HuH-7 (cell line): Measurements from ENCODE around the gene SSUH2.

Experiments used
- DNase-seq: peaks from one replicate; pipeline ENCODE4 v3.0.0; 2011; ENCODE audit warnings: low spot score

SSUH2 gene

DNA sequence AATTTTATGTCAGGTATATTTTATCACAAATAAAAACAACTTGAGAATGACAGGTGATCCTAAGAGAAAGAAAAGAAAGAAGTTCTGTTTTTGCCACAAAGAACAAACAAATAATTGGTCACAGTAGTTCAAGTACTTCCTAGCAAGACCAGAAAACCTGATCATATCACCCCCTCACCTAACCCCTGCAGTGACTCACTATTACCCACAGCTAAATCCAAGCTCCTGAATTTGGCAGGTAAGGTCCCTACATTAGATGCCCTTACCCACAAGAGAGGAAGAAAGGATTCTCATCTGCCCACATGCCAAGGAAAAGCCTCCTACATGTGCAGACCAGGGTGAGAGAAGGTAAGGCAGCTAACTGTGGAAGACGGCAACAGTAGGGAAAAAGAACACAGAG lies 4.4 kb downstream of the SSUH2 start:
- DNase-seq: no peak

DNA sequence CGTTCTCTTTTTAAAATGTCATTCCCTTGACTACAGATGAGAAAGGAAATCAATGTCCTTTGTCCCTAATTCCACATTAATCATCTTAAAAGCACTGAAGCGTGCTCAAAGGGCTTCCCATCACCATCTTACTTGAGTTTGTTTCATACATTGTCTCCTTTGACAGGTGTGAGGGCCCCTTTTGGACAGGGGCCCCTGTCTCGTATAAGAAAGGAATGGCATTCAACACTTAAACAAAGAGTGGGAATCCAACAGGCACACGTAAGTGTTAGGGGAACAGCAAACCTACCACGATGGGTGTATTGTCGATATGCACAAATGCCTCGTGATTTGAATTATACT lies 5.0 kb downstream of the SSUH2 start:
- no peak for DNase-seq

GRCh38 chr3:8638994-8639658 lies 5.5 kb downstream of the SSUH2 start:
- DNase-seq: no peak

GRCh38 chr3:8637348-8637747 lies 7.2 kb downstream of the SSUH2 start:
- DNase-seq: no peak

GRCh38 chr3:8635631-8636030 lies 9.0 kb downstream of the SSUH2 start:
- DNase-seq: peak; percentile 42

GRCh38 chr3:8635125-8635524 lies 9.5 kb downstream of the SSUH2 start:
- no peak for DNase-seq

- DNase-seq: no peak
These were observed 12.0 kb downstream of the SSUH2 start for GRCh38 chr3:8632402-8633237.

- DNase-seq: no peak
These were observed 12.9 kb downstream of the SSUH2 start for GRCh38 chr3:8631661-8632060.

- DNase-seq: no peak
These were observed 15.2 kb downstream of the SSUH2 start for GRCh38 chr3:8629151-8630021.

GRCh38 chr3:8627949-8628348 lies 16.6 kb downstream of the SSUH2 start:
- no peak for DNase-seq

- DNase-seq: no peak
These were observed 17.2 kb downstream of the SSUH2 start for GRCh38 chr3:8627201-8627940.

- no peak for DNase-seq
These were observed 18.6 kb downstream of the SSUH2 start for GRCh38 chr3:8625991-8626390.

- no peak for DNase-seq
These were observed 20.0 kb downstream of the SSUH2 start for GRCh38 chr3:8624612-8625011.

DNA sequence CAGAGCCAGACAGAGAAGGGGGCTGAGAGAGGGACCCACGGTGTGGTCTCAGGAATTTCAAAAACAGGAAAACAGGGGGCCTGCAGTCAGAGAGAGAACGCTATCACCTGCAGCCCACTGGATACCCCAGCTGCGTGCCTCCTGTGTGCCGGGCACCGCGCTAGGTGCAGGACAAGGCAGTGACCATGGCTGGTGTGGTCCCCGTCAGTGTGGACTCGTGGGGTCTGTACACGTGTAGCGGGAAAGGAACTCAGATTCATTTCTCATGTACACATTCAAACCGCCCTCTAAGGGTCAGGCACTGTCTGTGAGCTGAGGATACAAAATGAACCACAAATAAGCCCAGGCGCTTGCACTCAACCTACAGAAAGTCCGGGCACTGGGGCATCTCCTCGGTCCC lies 20.9 kb downstream of the SSUH2 start:
- DNase-seq: no peak

DNA sequence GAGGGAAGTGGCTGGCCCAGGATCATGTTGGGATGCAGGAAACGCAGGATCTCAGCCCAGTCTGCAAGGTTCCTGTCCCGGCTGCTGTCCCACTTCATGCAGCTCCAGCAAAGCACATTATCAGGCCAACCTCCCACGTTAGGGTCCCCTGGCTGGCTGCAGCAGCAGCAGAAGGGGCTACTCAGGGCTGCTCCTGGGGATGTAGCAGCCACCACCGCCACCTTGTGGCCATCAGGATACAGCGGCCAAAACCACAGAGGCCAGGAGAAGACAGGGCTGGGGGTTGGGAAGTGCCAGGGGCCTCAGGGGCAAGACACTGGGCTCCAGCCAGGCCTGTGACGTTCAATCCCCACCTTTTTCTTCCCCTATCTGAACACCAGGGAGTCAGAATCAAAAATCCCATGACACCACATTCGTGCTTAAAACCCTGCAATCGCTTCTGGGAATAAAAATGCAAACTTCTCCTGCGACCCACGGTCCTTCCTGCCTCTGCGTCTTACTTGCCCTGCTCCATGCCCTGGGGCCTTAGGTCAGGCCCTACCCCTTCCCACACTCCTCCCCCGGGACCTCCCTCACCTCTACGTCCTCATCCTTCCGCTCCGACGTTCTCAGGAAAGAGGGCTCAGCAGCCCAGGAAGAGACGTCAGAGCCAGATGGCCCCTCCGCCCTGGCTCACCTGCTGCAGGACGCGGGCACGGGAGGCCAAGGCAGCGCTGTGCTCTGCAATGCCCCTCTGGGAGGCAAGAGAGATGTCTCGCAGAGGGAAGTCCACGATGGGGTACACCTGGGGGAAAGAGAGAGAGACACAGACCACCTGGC lies 21.5 kb downstream of the SSUH2 start:
- peak; percentile 97 for DNase-seq

DNA sequence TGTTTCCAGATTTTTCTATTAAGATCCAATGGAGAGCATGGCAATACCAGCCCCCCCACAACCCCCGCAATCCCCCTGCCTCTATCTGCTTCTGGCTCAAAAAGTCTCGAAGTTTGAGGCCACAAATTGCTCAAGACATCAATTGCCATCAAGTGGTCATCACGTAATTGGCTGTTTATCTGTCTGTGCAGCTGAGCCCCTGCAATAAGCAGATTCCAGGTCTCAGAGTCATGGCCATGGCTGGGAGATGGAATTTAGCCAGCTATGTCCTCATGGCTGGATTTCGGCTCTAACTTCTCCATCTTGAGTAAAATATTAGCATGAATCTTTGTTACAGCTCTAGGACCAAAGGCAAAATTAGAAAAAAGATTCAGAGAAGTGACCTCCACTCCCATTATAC lies 22.7 kb downstream of the SSUH2 start:
- no peak for DNase-seq

DNA sequence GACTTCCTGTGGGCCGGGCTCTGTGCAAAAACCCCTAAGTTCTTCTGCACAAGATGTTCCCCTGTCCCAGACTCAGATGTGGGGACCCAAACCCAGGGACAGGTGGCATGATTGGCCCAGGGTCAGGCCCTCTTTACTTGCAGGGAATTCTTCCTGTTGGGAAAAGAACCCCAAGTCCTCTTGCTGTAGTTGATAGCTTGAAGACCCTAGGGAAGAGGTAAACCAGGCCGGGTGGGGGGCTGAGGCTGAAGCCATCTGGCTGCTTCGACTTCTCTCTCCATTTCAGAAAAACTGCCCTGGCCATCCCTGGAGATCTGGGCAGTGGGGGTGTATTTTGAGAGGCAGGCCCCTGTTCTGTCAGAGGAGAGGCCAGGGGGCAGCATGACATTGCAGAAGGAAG lies 23.5 kb downstream of the SSUH2 start:
- DNase-seq: no peak

DNA sequence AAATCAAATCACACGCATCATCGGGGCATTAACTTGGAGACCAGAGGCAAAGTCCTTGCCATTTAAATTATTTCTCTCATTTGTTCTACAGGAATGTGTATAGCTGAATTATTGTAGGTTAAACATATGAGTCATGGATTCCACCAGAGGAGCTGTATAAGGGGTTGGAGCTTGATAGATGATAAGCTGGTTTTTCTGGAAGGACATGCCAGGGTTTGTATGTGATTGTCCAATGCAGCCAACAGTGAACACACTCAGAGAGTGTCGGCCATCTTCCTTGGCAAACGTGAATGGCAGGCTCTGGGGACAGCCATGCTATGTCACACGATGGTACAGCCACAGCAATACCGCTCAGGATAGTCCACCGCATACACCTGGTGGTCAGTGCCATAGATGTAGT lies 25.1 kb downstream of the SSUH2 start:
- DNase-seq: no peak

DNA sequence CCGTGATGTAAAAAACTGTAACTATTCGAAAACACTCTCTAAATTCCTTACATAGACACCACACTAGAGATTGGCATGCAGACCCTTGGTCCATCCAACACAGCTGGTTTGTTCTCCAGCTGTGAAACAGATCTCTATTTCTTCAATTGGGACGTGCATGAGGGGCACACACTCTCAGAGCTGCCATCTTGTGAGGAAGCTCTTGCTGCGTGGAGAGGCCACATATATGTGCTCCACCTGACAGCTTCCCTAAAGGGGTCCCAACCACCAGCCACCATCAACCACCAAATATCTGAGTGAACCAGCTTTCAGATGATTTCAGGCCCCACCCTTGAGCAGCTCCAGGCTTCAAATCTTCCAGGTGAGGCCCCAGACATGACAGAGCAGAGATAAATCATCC lies 25.6 kb downstream of the SSUH2 start:
- DNase-seq: no peak

DNA sequence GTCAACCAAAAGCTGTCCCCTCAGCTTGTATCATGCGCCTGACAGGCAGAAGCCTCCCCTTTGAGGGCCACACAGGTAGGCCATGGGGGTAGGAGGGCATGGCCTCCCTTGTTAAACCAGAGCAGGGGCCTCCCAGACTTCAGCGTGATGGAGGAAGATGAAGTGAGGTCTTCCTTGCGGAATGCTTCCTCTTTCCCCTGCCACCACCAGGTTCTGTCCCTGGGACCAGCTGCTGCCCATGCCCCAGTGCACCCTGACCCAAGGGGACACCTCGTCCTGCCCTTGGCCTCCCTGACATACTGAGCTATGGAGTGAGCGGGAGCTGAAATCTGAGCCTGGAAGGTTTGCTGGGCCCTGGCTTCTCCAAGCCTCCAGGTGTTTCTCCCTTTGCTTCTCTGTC lies 26.7 kb downstream of the SSUH2 start:
- DNase-seq: no peak

DNA sequence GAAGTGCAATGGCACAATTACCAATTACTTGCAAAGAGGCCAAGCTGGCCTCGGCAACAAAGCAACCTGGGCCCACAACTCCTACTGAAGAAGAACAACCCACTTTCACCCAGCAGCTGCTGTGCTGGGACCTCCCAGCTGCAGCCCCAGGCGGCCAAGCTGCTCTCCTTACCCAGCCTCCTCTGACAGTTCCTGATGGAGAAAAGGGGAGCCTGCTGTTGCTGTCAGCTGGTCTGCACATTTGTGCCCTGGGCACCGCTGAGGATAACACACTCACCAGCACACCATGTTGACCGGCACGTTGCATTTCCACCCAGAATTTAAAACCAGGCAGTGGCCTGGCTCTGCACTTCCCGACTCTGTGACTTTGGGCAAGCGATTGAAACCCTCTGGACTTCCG lies 33.6 kb downstream of the SSUH2 start:
- no peak for DNase-seq
